SKM-1 (cell line): Measurements from ENCODE around the gene IGSF5.

Experiments
- DNase-seq: peaks from one replicate; lab custom pipeline; 2025; ENCODE audit not compliant: unreplicated experiment; lab: John Stamatoyannopoulos, UW

IGSF5 gene

DNA sequence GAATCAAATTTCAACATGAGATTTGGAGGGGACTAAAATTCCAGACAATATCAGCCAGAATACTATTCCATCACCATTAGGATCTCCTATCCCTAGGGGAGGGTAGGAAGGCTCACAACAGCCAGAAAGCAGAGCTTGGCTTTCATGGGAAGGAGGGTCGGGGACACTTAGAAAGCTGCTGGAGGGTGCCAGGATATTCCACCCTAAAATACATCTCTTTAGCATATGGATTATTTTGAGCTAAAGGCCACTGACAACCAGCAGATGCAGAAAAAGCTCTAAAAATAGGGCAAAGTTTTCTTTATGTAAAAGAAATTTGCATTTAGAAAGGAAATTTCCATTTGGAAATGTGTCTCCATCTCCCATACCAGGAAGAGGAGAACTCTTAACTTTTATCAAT is 68.0 kb downstream of the IGSF5 start:
- DNase-seq, result no peak

DNA sequence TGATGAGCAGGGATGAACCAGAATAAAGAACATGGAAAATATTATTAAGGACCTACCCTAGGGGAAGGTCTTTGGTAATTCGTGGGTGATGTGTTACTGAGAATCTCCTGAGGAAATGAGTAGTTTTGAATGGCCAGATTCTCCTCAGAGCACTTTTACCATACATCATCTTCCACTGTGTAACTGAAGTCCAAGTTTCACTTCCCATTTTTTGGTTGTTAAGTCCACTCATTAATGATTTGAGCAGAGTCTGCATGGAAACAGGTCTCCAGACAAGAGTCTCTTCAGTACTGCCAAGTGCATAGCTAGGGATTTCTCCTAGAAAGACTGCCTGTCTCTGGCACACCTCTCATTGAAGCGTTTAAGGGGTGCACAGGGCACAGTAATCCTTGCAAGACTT is 73.6 kb downstream of the IGSF5 start:
- DNase-seq, result no peak

DNA sequence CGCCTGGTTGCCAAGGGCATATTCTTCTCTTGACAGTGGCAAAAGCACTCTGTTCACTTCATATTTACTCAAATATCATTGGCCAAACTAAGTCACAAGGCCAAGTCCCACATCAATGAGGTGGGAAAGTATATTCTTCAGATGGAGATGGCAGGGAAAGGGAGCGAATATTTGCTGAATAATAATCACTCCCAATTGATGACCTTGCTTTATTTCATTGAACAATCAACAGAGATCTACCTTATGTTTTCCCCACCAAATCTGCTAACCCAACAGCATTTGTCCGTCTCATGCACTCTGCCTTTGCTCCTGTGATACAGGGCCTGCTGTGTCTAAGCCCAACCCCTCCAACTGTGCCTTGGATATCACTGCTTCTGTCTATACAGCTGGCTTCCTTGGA is 77.1 kb downstream of the IGSF5 start:
- no peak for DNase-seq

DNA sequence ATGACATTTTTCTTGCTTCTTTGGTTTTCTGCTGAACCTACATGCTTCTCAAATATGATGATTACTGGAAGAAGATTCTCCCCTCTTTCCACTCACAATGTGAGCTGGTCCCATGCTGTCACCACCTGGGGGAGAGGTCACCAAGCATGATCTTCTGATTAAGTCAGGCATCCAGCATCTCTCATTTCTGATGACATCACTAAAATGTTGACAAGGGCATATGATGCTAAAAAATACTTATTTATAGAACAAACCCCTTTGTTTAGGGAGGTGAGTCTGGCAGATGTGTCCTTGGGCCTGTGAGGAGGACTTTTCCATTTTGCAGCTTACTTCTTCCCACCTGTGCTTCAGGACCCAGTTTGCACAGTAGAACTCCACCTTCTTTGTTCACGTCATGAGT is 80.3 kb downstream of the IGSF5 start:
- no peak for DNase-seq

DNA sequence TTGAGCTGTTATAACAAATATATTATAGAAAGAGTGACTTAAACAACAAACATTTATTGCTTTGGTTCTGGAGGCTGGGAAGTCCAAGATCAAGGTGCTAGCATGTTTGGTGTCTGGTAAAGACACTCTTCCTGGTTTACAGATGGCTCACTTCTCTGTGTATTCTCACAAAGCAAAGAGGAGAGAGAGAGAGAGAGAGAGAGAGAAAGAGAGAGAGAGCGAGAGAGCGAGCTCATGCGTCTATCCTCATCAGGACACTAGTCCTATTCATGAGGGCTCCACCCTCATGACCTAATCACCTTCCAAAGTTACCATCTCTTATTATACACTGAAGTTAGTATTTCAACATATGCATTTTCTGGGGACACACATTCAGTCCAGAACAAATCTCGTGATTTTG is 89.6 kb downstream of the IGSF5 start:
- DNase-seq, result no peak

DNA sequence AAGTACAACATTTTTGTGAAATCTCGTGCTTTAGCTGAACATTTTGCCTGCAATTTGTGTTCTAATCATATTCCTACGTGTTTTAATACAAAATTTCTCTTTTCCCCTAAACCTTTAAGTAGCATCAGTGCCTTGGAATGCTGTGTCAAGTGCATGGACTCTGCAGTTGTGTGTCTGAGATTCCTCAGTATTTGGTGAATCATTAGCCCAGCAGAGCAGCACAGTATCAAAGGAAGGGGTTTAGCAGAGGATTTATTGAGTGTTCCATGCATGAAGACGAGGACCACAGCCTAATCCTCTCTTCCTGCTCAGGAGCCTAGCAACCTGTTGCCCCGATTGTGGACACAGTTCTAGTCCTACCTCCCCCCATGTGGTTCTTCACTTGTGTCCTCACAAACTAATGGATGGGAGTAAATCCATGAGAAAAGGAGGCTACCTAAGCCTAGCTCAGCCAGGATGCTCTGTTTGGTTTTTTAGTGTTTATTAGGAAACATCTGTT is 92.9 kb downstream of the IGSF5 start:
- DNase-seq, result no peak

DNA sequence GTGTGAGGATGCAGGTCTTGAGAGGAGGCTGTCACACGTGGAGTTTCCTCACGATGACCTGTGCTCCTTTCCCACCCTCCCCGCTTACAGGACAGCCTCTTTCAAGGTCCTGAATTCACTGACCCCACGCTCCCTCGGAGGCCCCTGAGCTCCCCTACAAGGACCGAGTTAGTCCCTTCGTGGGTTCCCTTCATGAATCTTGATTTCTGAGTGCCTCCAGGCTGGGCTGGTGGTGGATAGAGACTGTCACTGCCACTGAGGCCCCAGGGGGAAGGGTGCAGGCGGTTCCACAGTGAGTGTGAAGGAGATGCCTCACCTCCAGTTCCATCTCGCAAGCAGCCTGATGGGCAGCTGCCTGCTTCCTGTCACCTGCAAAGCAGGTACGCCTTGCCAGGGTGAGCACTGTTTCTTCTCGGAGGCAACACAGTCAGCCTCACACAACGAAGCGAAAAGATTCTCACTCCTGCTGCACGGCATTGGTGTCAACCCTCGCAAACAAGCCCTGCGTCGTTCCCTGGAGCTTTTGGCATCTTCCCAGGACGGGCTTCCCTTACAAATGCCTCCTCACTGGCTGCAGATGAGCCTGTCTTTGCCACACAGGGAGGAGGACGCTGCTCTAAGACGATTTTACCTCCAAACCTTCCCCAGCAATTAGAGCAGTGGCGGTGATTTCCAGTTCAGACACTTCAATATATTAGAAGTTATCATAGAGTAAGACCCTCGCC is 95.6 kb downstream of the IGSF5 start:
- no peak for DNase-seq

DNA sequence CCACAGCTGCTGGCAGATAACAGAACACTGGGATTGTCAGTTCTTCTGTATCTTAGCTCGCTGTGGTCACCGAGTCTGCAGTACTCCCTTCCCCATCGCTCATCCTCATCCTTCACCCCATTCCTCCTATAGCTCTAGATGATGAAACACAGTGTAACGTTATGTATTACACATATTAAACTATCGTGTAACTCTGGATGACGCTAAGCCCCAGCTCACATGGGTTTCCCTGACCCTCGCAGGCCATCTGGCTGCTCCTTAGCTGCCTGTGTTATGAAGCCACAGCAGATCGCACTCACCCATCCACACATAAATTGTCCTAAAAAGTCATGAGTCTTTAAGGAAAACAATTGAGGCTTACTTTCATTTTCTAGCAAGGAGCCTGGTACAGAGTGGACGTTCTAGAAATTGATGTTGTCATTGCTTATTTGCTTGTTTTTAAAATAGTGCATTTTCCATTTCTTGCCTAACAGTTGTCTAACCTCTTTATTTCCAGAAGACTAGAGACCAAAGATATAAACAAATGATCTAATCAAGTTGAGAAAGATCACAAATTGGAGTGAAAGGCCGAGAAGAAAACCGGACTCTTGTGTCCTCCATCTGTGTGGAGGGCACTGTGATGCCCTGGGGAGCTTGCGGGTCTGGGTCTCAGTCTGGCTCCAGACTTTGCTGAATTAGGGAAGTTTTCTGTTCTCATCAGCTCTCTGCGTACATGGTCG is 97.9 kb downstream of the IGSF5 start:
- no peak for DNase-seq

DNA sequence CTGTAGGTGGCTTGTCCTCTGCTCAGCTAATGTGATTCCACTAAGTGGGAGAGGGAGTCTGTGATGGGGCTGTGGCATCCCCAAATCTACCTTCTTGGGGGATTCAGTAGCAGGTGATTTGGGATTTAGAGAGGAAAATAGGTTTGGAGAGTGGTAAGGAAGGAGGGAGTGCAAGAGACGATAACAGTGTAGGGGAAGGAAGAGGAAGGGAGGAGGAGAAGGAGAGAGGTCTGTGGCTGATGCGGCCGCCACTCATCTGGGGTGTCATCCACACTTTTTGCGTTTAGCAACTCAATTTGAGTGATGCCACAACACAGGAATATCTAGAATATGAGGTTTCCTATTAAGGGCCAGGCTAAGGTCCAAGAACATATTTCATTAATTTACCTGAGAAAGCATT is 98.5 kb downstream of the IGSF5 start:
- no peak for DNase-seq

DNA sequence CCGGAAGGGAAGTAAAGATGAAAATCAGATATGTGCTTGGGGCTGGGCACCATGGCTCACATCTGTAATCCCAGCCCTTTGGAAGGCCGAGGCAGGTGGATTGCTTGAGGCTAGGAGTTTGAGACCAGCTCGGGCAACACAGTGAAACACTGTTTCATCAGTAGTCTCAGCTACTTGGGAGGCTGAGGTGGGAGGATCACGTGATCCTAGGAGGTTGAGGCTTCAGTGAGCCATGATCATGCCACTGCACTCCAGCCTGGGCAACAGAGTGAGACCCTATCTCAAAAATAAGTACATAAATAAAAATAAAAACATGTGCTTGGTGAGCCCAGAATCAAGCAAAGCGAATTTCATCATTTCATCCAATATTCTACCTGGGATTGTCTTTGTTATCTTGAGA is 98.9 kb downstream of the IGSF5 start:
- DNase-seq, result no peak

DNA sequence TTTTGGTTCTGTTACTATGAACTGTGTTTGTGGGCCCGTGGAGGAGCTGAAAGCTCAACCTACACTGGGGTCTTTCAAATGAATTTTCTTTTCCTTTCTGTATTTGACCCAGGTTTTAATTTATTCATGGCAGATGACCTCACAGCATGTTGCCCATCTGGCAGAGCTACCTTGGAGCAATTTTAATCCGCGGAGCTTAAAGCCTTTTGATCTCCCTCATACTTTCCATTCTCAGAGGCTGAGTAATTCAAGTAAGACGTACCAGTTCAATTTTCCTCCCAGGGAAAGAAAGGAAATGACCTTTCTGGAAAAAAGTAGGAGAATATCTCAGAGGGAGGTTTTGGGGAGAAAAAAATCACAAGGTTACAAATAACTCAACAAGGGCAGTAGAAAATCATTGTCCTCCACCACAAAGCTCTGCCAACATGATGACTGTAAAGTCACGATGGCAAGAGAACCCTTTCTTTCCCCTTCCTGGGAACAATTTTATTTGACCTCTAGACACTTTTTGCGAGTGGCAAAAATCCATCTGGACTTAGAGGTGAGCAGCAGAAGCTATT is 100.7 kb downstream of the IGSF5 start:
- DNase-seq, result no peak

DNA sequence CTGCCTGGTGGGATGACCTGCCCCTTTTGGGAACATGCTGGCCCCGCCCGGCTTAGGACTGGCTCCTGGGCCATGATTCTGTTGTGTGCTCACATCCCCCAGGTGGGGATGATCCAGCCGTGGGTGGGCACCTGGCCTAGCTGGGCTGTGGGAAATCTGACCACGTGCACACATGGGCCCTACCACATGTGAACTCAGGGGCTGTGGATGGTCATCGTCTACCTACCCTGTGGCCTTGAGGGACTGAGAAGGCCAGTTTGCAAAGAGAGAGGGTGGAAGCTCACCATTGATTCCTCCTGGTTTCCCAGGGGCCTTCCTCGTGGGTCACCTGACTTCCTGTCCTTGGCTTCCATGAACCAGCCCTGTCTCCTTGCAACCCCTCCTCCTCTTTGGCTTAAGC is 102.9 kb downstream of the IGSF5 start:
- no peak for DNase-seq

DNA sequence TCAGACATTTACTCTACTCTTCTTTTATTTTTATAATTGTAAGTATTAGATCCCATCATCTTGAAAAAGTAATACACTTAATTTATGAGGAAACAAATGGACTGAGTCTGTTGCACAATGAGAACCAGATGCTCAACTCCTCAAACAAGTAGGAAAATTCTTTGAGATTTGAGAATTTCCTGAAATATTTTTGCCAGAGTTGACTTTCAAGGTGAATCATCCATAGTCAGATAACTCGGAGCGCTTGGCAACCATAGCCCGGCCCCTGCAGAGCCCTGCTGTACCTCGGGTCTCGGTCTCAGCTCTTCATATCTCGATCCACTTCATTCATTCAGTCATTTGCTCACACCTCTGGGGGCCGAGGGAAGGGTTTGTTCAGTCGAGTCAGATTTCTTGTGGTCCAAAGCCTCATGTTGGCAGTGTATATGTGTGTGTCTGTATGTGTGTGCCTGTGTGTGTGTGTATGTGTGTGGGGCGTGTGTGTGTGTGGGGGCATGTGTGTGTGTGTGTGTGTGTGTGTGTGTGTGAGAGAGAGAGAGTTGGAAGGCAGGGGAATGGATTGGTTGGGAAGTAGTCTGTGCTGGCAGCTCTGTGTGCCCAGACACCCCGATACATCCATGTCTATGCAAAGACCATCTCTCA is 104.2 kb downstream of the IGSF5 start:
- DNase-seq, result no peak

DNA sequence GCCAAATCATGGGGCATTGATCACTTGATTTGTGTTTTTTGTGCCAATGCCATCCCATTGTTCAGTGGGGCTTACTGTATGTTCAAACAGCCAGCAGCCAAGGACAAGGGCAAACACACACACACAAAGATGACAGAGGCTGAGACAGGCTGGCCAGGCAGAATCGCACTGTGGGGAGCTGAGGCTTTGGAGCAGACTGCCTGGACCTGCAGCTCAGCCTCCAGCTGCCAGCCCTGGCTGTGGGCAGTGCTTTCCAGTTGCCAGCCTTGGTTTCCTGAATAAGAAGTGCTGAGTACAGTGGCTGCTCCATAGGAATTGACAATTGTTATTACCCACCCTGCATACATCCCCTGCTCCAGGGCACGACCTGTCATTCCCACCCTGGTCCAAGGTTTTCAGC is 105.3 kb downstream of the IGSF5 start:
- no peak for DNase-seq

DNA sequence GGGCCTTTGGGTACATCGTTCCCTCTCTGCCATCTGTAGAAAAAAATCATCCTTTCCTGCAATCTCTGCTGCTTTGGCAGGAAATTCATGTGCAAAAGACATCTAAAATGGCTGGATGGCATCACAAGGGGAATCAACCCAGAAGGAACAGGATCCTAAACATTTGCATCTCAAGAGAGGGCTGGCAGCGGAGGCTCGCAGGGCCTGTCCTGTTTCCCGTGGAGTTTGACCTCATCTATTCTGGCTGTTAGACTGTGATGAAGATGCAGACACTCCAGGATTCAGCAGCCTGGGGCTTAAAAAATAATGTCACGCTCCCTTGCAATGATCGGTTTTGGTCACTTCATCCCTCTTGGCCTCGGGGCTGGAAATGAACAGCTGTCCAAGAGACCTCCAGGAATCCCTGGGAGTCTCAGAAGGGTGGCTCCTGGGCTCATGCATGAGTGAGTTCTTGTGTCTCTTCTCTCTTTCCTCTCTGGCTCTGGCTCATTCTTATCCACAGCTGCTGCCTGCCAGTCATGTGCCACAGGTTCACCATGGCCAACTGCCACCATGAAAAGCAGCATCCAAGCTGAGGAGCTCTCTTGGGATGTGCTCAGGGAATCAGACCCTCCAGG is 106.1 kb downstream of the IGSF5 start:
- no peak for DNase-seq
